Erythroblast (primary cell): Measurements from ENCODE around the gene GNAT2.

Experiments
- GATA1 ChIP-seq: IDR thresholded peaks from 2 replicates; pipeline ENCODE4 v1.6.1; 2011; ENCODE audit warnings: low read depth, mild to moderate bottlenecking, control low read depth, low read length, moderate library complexity
- POLR2A ChIP-seq: IDR thresholded peaks from 2 replicates; pipeline ENCODE4 v1.6.1; 2011; ENCODE audit warnings: mild to moderate bottlenecking, low read length

- TF ChIP-seq POLR2A (no peak), GATA1 (no peak)
Measured at GRCh38 chr1:109631513-109632505, 12.4 kb upstream of the GNAT2 start.
